Small intestine (tissue), 4 donors: ENCODE measurements around the gene MPIG6B. TPM values are rescaled to one million over a fixed set of nuclear protein-coding genes. Genes with fewer than 3 reads are reported as not detected.

Source experiments
- polyA plus RNA-seq, 4 donors: library from polyadenylated mRNA; stranded (reverse) in 3 of 4; unstranded in 1 of 4; fragments of 200-250 nt in 3 of 4; fragments of 120-200 nt in 1 of 4; gene quantifications; one replicate each; pipeline versions ENCODE4 v1.2.1 to v1.2.3, GENCODE V29; 2013
- donor health status: healthy with polysubstance abuse.
- donor health status: Bipolar disorder and iron deficiency.
- donor health status: healthy.

MPIG6B gene
- polyA plus RNA-seq, 4 donors, result 0.13 to 0.59 TPM; not detected in 2

Other genes starting within 250 kb of the MPIG6B start
- 1 to 10 TPM in 3 of 4 donors, under 1 TPM in 1; 0.69 to 6.1 (median 2.0) TPM for gene MICB, start 225.2 kb upstream of the MPIG6B start, polyA plus RNA-seq
- gene MCCD1, start 194.4 kb upstream of the MPIG6B start, polyA plus RNA-seq, result not detected
- gene DDX39B, start 181.4 kb upstream of the MPIG6B start, polyA plus RNA-seq, result 100 to 1,000 TPM; 307 to 440 (median 358) TPM
- gene ATP6V1G2, start 176.8 kb upstream of the MPIG6B start, polyA plus RNA-seq, result 1 to 10 TPM in 3 of 4 donors, under 1 TPM in 1; 0.81 to 6.3 (median 1.9) TPM
- gene NFKBIL1, start 175.8 kb upstream of the MPIG6B start, polyA plus RNA-seq, result 10 to 100 TPM; 26.2 to 47.3 (median 31.8) TPM
- 1 to 10 TPM in 1 of 4 donors, under 1 TPM in 1, not detected in 2; 0.24 to 1.0 TPM for gene LTA, start 151.1 kb upstream of the MPIG6B start, polyA plus RNA-seq
- under 1 TPM in 3 of 4 donors, not detected in 1; 0.18 to 0.59 (median 0.45) TPM for gene TNF, start 147.8 kb upstream of the MPIG6B start, polyA plus RNA-seq
- 10 to 100 TPM in 1 of 4 donors, 1 to 10 TPM in 3; 4.0 to 19.7 (median 8.0) TPM for gene LTB, start 140.9 kb upstream of the MPIG6B start, polyA plus RNA-seq
- 10 to 100 TPM in 2 of 4 donors, 1 to 10 TPM in 2; 3.1 to 37.0 (median 14.5) TPM for gene LST1, start 137.1 kb upstream of the MPIG6B start, polyA plus RNA-seq
- gene NCR3, start 130.4 kb upstream of the MPIG6B start, polyA plus RNA-seq, result 1 to 10 TPM in 1 of 4 donors, under 1 TPM in 1, not detected in 2; 0.33 to 1.4 TPM
- gene AIF1, start 108.1 kb upstream of the MPIG6B start, polyA plus RNA-seq, result 100 to 1,000 TPM in 1 of 4 donors, 10 to 100 TPM in 2, 1 to 10 TPM in 1; 5.6 to 102 (median 48.9) TPM
- gene PRRC2A, start 102.7 kb upstream of the MPIG6B start, polyA plus RNA-seq, result 100 to 1,000 TPM in 1 of 4 donors, 10 to 100 TPM in 3; 54.6 to 104 (median 74.4) TPM
- gene BAG6, start 70.7 kb upstream of the MPIG6B start, polyA plus RNA-seq, result 100 to 1,000 TPM; 193 to 381 (median 284) TPM
- 10 to 100 TPM in 1 of 4 donors, 1 to 10 TPM in 3; 7.2 to 32.8 (median 8.2) TPM for gene APOM, start 67.5 kb upstream of the MPIG6B start, polyA plus RNA-seq
- gene C6orf47, start 62.6 kb upstream of the MPIG6B start, polyA plus RNA-seq, result 10 to 100 TPM; 17.3 to 29.1 (median 23.2) TPM
- gene GPANK1, start 58.4 kb upstream of the MPIG6B start, polyA plus RNA-seq, result 10 to 100 TPM; 14.8 to 30.2 (median 21.7) TPM
- 100 to 1,000 TPM; 185 to 231 (median 206) TPM for gene CSNK2B, start 57.3 kb upstream of the MPIG6B start, polyA plus RNA-seq
- 10 to 100 TPM in 1 of 4 donors, 1 to 10 TPM in 3; 3.8 to 16.5 (median 4.2) TPM for gene LY6G5B, start 53.4 kb upstream of the MPIG6B start, polyA plus RNA-seq
- gene LY6G5C, start 42.3 kb upstream of the MPIG6B start, polyA plus RNA-seq, result 1 to 10 TPM; 2.6 to 3.8 (median 3.1) TPM
- gene ABHD16A, start 20.0 kb upstream of the MPIG6B start, polyA plus RNA-seq, result 10 to 100 TPM; 34.6 to 63.8 (median 50.3) TPM
- under 1 TPM in 1 of 4 donors, not detected in 3; 0.12 TPM for gene LY6G6F, start 16.5 kb upstream of the MPIG6B start, polyA plus RNA-seq
- gene LY6G6D, start 8.0 kb upstream of the MPIG6B start, polyA plus RNA-seq, result under 1 TPM in 1 of 4 donors, not detected in 3; 0.22 TPM
- under 1 TPM in 1 of 4 donors, not detected in 3; 0.18 TPM for gene LY6G6C, start 1.6 kb upstream of the MPIG6B start, polyA plus RNA-seq
- 10 to 100 TPM; 64.4 to 89.7 (median 76.1) TPM for gene DDAH2, start 5.9 kb downstream of the MPIG6B start, polyA plus RNA-seq
- 100 to 1,000 TPM; 400 to 576 (median 535) TPM for gene CLIC1, start 13.2 kb downstream of the MPIG6B start, polyA plus RNA-seq
- 10 to 100 TPM in 2 of 4 donors, 1 to 10 TPM in 2; 1.6 to 53.1 (median 9.2) TPM for gene MSH5, start 16.6 kb downstream of the MPIG6B start, polyA plus RNA-seq
- 10 to 100 TPM in 1 of 4 donors, 1 to 10 TPM in 3; 1.4 to 15.5 (median 4.6) TPM for gene SAPCD1, start 39.3 kb downstream of the MPIG6B start, polyA plus RNA-seq
- 10 to 100 TPM in 1 of 4 donors, 1 to 10 TPM in 3; 2.9 to 11.9 (median 6.4) TPM for gene VWA7, start 54.0 kb downstream of the MPIG6B start, polyA plus RNA-seq
- gene VARS1, start 72.4 kb downstream of the MPIG6B start, polyA plus RNA-seq, result 10 to 100 TPM; 19.9 to 42.4 (median 24.2) TPM
- gene LSM2, start 83.6 kb downstream of the MPIG6B start, polyA plus RNA-seq, result 10 to 100 TPM; 27.3 to 90.2 (median 39.3) TPM
- 1 to 10 TPM in 2 of 4 donors, under 1 TPM in 2; 0.27 to 2.6 (median 1.1) TPM for gene HSPA1L, start 91.9 kb downstream of the MPIG6B start, polyA plus RNA-seq
- 10 to 100 TPM in 3 of 4 donors, 1 to 10 TPM in 1; 9.7 to 49.6 (median 25.7) TPM for gene HSPA1A, start 92.2 kb downstream of the MPIG6B start, polyA plus RNA-seq
- gene HSPA1B, start 104.4 kb downstream of the MPIG6B start, polyA plus RNA-seq, result 100 to 1,000 TPM in 1 of 4 donors, 10 to 100 TPM in 3; 16.5 to 130 (median 35.0) TPM
- 100 to 1,000 TPM in 1 of 4 donors, 10 to 100 TPM in 3; 24.8 to 466 (median 37.4) TPM for gene NEU1, start 139.4 kb downstream of the MPIG6B start, polyA plus RNA-seq
- 100 to 1,000 TPM in 3 of 4 donors, 10 to 100 TPM in 1; 82.3 to 215 (median 130) TPM for gene SLC44A4, start 155.6 kb downstream of the MPIG6B start, polyA plus RNA-seq
- gene EHMT2, start 174.3 kb downstream of the MPIG6B start, polyA plus RNA-seq, result 10 to 100 TPM; 27.8 to 50.3 (median 37.4) TPM
- gene ZBTB12, start 178.7 kb downstream of the MPIG6B start, polyA plus RNA-seq, result 10 to 100 TPM in 1 of 4 donors, 1 to 10 TPM in 3; 1.6 to 12.5 (median 5.2) TPM
- 10 to 100 TPM in 3 of 4 donors, 1 to 10 TPM in 1; 7.4 to 58.7 (median 21.3) TPM for gene C2, start 204.3 kb downstream of the MPIG6B start, polyA plus RNA-seq
- gene CFB, start 222.7 kb downstream of the MPIG6B start, polyA plus RNA-seq, result 100 to 1,000 TPM in 1 of 4 donors, 10 to 100 TPM in 3; 38.7 to 141 (median 80.6) TPM
- 10 to 100 TPM; 55.6 to 77.1 (median 59.1) TPM for gene NELFE, start 235.6 kb downstream of the MPIG6B start, polyA plus RNA-seq
- 100 to 1,000 TPM in 2 of 4 donors, 10 to 100 TPM in 2; 51.4 to 171 (median 85.7) TPM for gene SKIC2, start 235.8 kb downstream of the MPIG6B start, polyA plus RNA-seq
- gene DXO, start 248.8 kb downstream of the MPIG6B start, polyA plus RNA-seq, result 10 to 100 TPM; 14.1 to 16.8 (median 16.0) TPM